Measurements from ENCODE around the gene KDM7A. TPM values are rescaled to one million over a fixed set of nuclear protein-coding genes. Genes with fewer than 3 reads are reported as not detected.

The KDM7A gene
- total and polyA plus RNA-seq, 10 of the 15 experiments (the other 5 are each of a cell fraction or from before 2014, with no cell fraction given), result 0.07 to 0.96 (median 0.74) TPM

- Histone ChIP-seq H3K4me2 (ENCODE audit: control insufficient read depth, insufficient read depth) (no peak overlapping the region), H3K4me3 (no peak overlapping the region), H3K27me3 (replicated peaks in 1 of 2; ENCODE audit: control insufficient read depth in 2 of 2, insufficient read depth in 2 of 2, low read length in 1 of 2) (peaks cover 0 to 3% of the 10 kb centered on the region in 2 experiments; a peak in 1 of 4 replicates), H3K9me3 (replicated peaks; ENCODE audit: control insufficient read depth, insufficient read depth, low read length) (no peaks in the 10 kb centered on the region), H3K27ac (ENCODE audit: control insufficient read depth, insufficient read depth) (no peak overlapping the region), H3K4me1 (ENCODE audit: control insufficient read depth, insufficient read depth, low read length) (no peaks in the 10 kb centered on the region), H3K36me3 (ENCODE audit: control insufficient read depth in 2 of 2, insufficient read depth in 2 of 2, low read length in 1 of 2) (no peaks in the 10 kb centered on the region), H4K20me1 (ENCODE audit: control insufficient read depth, insufficient read depth) (no peaks in the 10 kb centered on the region), H3K79me2 (ENCODE audit: control insufficient read depth, insufficient read depth, low read length) (no peaks in the 10 kb centered on the region), H3K9ac (ENCODE audit: control insufficient read depth, insufficient read depth, low read length) (no peak overlapping the region), H2AFZ (ENCODE audit: control insufficient read depth, low read depth, low read length) (no peak overlapping the region)
- in situ Hi-C loops (cut with MboI), result no loop called here
- FAIRE-seq (no peak), DNase-seq (ENCODE audit: low read depth, low spot score) (no peak), ATAC-seq (no peak)
- intact Hi-C loops (cut with micrococcal nuclease; ENCODE audit: unreplicated experiment), result no loop called here
- ChIA-PET POLR2A (no interaction called here), RAD21 (ENCODE audit: unreplicated experiment) (interaction anchor here (1.5 kb wide), 1 partner anchor 9 kb away, joined by 3 read pairs; no protein-coding TSS in a partner anchor), SMC1A (ENCODE audit: uncharacterized antibody, unreplicated experiment) (interaction anchor here (1.4 kb wide), 1 partner anchor 21 kb away, joined by 3 read pairs; no protein-coding TSS in a partner anchor), CTCF (interaction anchor here (1.0 kb wide), 1 partner anchor 103 kb away, joined by 3 read pairs; no protein-coding TSS in a partner anchor)
- no peak for TF ChIP-seq JUND (IDR thresholded peaks at IDR 0.05; ENCODE audit: low read depth, low read length)
- no peak for TF ChIP-seq SPI1 (IDR thresholded peaks at IDR 0.05; ENCODE audit: borderline replicate concordance, insufficient read depth, low read depth, low read length)
- no peak for TF ChIP-seq ZBTB4 (CRISPR knock-in tag; IDR thresholded peaks at IDR 0.05)
- no peak for TF ChIP-seq MTA2 (IDR thresholded peaks at IDR 0.05; ENCODE audit: low read depth)
- no peak for TF ChIP-seq ELK1 (IDR thresholded peaks at IDR 0.05; ENCODE audit: low read depth, low read length)
- TF ChIP-seq SIX5 (IDR thresholded peaks at IDR 0.05; ENCODE audit: low read depth, low read length, severe bottlenecking), result no peak
- no peak for TF ChIP-seq RAD51 (IDR thresholded peaks at IDR 0.05)
- no peak for TF ChIP-seq BCL3 (IDR thresholded peaks at IDR 0.05; ENCODE audit: borderline replicate concordance, insufficient read depth, low read depth, low read length, poor library complexity, severe bottlenecking)
- TF ChIP-seq ATF7 (IDR thresholded peaks at IDR 0.05; ENCODE audit: low read depth), result no peak
- no peak for TF ChIP-seq MTA3 (IDR thresholded peaks at IDR 0.05; ENCODE audit: borderline replicate concordance, low read length)
- no peak for TF ChIP-seq E2F4 (IDR thresholded peaks at IDR 0.05; ENCODE audit: low read depth, low read length)
- TF ChIP-seq SP1 (IDR thresholded peaks at IDR 0.05; ENCODE audit: low read depth, low read length), result no peak
- no peak for TF ChIP-seq BCLAF1 (IDR thresholded peaks at IDR 0.05)
- TF ChIP-seq CHD4 (IDR thresholded peaks at IDR 0.05), result no peak
- BruUV-seq (replicated peaks), result no TSS peak
Observed at GRCh38 chr7:140190588-140190987, 13.8 kb upstream of the KDM7A start.

Data from GM12878 (cell line).